Esophagus squamous epithelium (tissue), 4 donors: ENCODE results near the gene CFAP65.

Experiments used
- CTCF ChIP-seq, 6 experiments: fragments of 450-650 bp in 4 of 6; fragments of 200-600 bp in 2 of 6; sonication (generic) in 2 of 6; IDR thresholded peaks; one replicate each; pipeline ENCODE4 v1.5.1; 2016 to 2019; ENCODE audit warnings: antibody characterized with exemption in 6 of 6, mild to moderate bottlenecking in 4 of 6, moderate library complexity in 4 of 6
- POLR2A ChIP-seq, 4 donors: fragments of 450-650 bp; IDR thresholded peaks; one replicate each; pipeline ENCODE4 v1.6.1; 2017; ENCODE audit warnings: antibody characterized with exemption in 4 of 4, mild to moderate bottlenecking in 4 of 4, moderate library complexity in 3 of 4

- TF ChIP-seq CTCF (IDR thresholded peaks at IDR 0.05) (no peak), POLR2A (IDR thresholded peaks at IDR 0.05) (no peak)
These were observed 841 bp upstream of the CFAP65 start for GRCh38 chr2:219042157-219042556.
